HG03575 (cell line): Measurements from ENCODE around the gene XAB2.

Experiments used
- ATAC-seq: cut with Tn5 transposase; IDR thresholded peaks from one replicate; pipeline ENCODE4 v1.9.1; 2021; ENCODE audit not compliant: unreplicated experiment, insufficient number of reproducible peaks, low FRiP score; ENCODE audit errors: extremely low read depth

Gene XAB2

GRCh38 chr19:7629347-7630054 is at the start of gene XAB2, which contains the start of gene PET100:
XAB2 (minus strand) TSS chr19:7629545; CDS start chr19:7629527, 18 bp downstream.
PET100 (plus strand) TSS chr19:7629793; CDS start chr19:7629834, 41 bp downstream.
- ATAC-seq = no peak

DNA sequence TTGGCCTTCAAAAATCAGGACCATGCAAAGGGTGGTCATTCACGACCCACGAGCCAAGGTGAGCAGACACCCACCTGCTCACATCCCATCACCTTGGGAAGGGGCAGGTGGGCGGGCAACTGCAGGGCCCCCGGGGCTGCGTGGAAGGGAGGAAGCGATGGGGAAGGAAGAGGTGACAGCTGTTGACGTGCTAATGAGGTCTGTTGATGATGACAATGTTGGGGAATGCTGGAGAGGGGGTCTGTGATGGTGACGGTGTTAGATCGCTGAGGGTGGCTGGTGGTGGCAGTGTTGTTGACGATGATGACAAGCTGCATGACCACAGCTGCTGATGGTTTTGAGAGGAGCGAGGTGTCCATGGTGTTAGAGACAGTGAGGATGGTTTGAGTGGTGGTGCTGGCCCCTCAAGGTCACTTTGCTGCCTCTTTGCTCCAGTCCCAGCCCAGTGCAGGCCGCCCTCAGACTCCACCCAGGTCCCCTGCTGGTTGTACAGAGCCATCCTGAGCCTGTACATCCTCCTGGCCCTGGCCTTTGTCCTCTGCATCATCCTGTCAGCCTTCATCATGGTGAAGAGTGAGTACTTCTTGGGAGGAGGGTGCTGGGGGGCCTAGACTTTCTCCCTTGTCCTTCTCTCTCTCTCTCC is 48.4 kb upstream of the XAB2 start:
- ATAC-seq = no peak

GRCh38 chr19:7676854-7677253 is 47.5 kb upstream of the XAB2 start, which contains the start of gene MCEMP1:
MCEMP1 (plus strand) TSS chr19:7677090; CDS start chr19:7677121, 31 bp downstream.
- ATAC-seq = no peak

GRCh38 chr19:7676376-7676775 is 47.0 kb upstream of the XAB2 start:
- ATAC-seq = no peak

DNA sequence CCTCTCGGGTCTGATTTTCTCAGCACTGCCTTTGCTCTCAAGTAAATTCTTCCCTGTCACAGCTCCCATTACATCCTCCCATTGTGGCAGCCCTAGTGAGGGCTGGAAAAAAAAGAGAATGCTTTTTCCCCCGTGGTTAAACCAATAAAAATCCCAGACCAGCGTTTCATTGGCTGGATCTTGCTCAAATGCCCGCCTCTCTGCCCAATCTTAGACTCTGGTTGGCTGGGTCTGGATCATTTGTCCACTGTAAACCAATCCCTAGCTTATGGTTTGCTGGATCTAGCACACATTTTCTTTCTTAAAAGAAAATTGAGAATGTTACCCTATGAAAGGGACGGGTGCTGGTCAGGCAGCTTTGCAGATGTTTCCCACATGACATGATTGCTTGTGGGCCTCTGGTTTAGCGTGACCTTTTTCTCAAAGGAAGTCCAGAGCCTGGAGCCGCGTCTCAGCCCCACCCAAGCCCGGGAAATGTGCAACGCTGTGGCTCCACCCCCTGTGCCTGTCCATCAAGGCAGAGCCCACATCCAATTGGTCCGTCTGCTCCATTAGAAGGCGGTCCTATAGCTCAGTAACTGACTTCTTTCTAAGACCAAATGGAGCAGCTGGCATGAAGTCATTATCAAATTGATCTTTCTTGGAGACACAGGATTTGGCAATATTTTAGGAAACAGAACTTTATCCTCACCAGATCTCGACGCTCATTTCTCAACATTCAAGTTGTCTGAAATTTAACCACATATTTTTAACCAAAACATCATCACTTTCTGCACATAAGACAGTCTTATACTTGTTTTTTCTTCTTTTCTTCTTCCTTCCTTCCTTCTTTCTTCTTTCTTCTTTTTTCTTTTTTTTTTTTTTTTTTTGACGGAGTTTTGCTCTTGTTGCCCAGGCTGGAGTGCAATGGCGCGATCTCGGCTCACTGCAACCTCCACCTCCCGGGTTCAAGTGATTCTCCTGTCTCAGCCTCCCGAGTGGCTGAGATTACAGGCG is 45.0 kb upstream of the XAB2 start:
- no peak for ATAC-seq

- no peak for ATAC-seq
Measured at GRCh38 chr19:7672522-7672921, 43.2 kb upstream of the XAB2 start.

GRCh38 chr19:7670790-7671189 is 41.4 kb upstream of the XAB2 start:
- ATAC-seq = no peak

- ATAC-seq = no peak
Measured at GRCh38 chr19:7670150-7670783, 40.9 kb upstream of the XAB2 start.

- ATAC-seq = no peak
Measured at GRCh38 chr19:7669641-7670040, 40.3 kb upstream of the XAB2 start.

- no peak for ATAC-seq
Measured at GRCh38 chr19:7668842-7669241, 39.5 kb upstream of the XAB2 start, which contains the start of gene RETN. RETN (plus strand) TSS chr19:7669049; CDS start chr19:7669327, 278 bp downstream.

DNA sequence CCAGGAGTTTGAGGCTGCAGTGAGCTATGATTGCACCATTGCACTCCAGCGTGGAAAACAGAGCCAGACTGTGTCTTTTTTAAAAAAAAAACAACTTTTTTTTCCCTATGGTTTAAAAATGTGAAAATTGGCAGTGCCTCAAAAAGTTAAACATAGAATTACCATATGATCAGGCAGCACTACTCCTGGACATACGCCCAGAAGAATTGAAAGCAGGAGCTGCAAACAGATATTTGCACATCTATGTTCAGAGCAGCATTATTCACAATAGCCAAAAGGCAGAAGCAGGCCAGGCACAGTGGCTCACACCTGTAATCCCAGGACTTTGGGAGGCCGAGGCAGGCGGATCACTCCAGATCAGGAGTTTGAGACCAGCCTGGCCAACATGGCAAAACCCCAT is 35.7 kb upstream of the XAB2 start:
- ATAC-seq = no peak

DNA sequence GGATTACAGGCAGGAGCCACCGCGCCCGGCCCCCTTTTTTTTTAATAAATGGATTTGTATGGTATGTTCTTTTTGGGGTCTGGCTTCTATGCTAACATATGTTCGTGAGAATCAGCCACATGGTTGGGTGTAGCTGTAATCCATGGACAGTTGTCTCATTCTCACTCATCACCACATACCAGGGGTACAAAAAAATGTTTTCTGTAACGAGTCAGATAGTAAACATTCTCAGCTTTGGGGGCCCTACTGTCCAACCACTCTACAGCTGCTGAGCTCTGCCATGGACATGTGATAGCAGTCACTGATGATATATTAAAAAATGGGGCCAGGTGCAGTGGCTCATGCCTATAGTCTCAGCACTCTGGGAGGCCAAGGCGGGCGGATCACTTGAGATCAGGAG is 34.4 kb upstream of the XAB2 start:
- ATAC-seq = no peak

GRCh38 chr19:7662657-7663056 is 33.3 kb upstream of the XAB2 start:
- ATAC-seq = no peak

GRCh38 chr19:7661744-7662538 is 32.6 kb upstream of the XAB2 start:
- no peak for ATAC-seq

DNA sequence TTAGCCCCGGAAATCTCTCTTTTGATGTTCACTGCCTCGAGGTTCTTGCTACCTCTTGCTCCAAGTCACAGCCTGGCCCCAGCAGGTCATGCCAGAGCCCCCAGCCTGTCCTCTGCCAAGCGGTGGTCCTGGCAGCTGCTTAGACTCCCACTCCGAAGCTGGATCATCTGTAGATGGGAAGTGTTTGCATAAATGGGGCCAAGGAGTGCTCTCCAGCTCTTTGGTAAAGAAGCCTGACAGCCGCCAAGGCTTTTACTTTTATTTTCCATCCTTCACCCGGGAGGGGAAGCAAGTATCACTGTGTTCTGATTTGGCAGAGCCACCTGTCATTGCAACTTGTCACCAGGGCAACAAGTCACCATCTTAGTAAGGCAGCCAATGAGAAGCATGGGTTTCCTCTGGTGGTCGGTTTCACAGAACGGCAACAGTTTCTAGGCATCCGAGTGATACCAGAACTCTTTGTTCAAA is 28.9 kb upstream of the XAB2 start:
- ATAC-seq = peak; percentile 53

- ATAC-seq = no peak
Measured at GRCh38 chr19:7657131-7657751, 27.9 kb upstream of the XAB2 start.

GRCh38 chr19:7655581-7655980 is 26.2 kb upstream of the XAB2 start:
- ATAC-seq = no peak

- ATAC-seq = no peak
Measured at GRCh38 chr19:7654401-7654800, 25.1 kb upstream of the XAB2 start.
